ENCODE results near the gene GRID1. TPM values are rescaled to one million over a fixed set of nuclear protein-coding genes. Genes with fewer than 3 reads are reported as not detected.
"Not testable (repeated sequence)": the region's sequence is repeated elsewhere in the genome, so short reads cannot be mapped to it uniquely, and the experiment has no call there.

GRID1 gene
- total RNA-seq, 1 donor, result not detected

DNA sequence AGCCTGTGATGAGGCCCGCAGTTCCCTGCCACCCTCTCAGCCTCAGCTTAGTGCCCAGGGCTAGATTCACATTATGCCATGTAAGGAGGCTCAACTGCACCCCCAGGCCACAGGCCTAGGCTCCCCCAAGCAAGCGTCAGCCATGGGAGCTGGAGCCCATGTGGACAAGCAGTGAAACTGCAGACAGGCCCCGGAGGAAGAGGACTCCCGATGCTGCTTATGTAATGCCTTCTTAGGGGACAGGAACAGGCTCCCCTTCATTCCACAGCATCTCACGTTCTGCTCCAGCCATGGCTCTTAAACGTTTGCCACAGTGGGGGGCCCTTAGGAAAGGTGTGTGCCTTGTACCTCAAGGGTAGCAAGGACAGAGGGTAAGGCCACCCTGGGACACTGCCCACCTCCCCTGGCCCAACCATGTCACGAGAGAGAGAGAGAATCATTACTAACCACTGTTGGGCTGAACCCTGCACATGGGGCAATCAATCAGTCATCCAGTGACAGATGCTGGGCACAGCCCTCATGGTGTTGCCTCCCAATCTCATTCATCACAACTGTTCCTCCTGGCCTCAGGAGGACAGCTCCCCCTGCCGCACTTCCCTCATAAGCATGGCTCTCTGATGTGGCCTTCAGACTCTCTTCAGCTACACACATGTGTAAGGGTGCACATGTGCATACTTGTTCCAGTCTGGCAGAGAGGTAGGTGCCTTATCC lies 263.0 kb downstream of the GRID1 start:
- DNase-seq (ENCODE audit: low read depth), result no peak
- TF ChIP-seq CTCF (IDR thresholded peaks at IDR 0.05; ENCODE audit: insufficient read depth, low read depth, low read length), result no peak
- no peak overlapping the region for H3K4me3 ChIP-seq (ENCODE audit: low read depth, low read length)

- TF ChIP-seq CTCF (IDR thresholded peaks at IDR 0.05; ENCODE audit: insufficient read depth, low read depth, low read length), result no peak
- no peak for DNase-seq (ENCODE audit: low read depth)
Observed at GRCh38 chr10:86102451-86102850, 264.1 kb downstream of the GRID1 start.

DNA sequence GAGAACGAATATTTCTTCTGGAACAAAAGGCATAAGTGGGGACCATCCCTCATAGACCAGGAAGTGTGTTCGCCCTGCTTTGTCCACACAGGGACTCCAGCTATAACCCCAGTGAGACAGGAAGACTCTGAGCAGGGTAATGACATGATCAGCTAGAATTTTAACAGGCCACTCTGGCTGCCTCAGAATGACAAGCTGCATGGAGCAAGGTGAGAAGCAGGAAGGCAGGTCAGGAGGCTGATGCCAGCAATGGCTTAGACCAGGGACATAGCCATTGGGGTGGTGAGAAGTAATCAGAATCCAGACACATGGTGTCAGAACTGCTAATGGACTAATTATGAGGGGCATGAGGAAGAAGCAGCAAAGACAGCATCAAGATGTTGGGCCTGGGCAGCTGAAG lies 264.6 kb downstream of the GRID1 start:
- DNase-seq (ENCODE audit: low read depth), result no peak
- TF ChIP-seq CTCF (IDR thresholded peaks at IDR 0.05; ENCODE audit: insufficient read depth, low read depth, low read length), result no peak
- H3K4me3 ChIP-seq (ENCODE audit: low read depth, low read length), result no peak overlapping the region

More at GRCh38 chr10:86102451-86102850, 264.1 kb downstream of the GRID1 start:
- H3K4me3 ChIP-seq (ENCODE audit: low read depth, low read length), result no peak overlapping the region

DNA sequence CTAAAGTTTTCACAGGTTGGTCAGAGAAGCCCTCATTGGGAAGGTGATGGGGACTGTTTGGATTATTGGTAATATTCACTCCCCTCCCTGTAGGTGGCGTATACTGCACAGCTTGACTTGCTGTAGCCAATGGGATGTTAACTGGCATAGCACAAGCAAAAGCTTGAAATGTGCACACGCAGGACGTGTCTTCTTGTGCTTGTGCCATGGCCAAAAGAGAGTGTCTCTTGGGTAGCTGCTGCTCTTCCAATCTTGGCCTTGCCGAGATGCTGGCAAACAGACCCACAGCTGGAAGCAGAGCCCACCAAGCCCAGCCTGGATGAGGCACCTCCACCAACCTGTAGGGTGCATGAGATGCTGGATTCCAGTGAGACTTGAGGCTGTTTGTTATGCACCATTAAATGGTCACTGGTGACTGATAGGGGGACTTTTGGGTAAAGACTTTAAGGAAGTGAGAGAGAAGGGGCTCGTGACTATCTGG lies 266.0 kb downstream of the GRID1 start:
- H3K4me3 ChIP-seq (ENCODE audit: low read depth, low read length), result no peak overlapping the region
- DNase-seq (ENCODE audit: low read depth), result no peak
- no peak for TF ChIP-seq CTCF (IDR thresholded peaks at IDR 0.05; ENCODE audit: insufficient read depth, low read depth, low read length)

DNA sequence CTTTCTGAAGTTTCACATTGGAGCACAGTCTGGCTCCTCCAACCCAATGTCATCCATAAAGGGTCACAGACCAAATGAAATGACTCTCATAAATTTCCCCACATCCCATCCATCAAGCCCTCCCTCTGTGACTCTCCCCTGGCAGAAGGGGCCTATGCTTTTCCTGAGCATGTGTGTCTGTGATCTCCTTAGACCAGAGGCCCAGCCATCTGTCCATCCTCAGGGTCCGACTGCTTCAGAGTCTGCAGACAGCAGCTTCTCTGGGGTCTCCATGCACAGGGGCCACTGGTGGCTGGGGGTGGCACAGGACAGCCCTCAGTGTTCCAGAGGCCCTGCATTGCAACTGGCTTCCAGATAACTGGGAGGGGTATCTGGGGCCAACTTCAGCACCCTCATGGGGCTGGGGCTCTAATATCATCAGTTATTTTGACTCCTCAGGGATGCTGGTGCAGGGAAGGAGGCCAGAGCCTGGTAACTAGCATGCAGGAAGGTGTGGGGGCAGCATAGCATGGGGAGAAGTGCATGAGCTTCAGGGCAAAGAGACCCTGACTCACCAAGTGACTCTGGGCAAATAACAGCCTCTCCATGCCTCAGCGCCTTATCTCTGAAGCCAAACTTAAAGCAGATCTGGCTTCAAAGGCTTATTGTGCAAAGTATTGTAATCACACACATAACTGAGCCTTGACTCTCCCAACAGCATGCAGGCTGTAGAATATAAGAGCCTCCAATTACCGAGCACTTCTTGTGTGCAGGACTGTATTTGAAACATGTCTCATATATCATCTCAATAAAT lies 266.9 kb downstream of the GRID1 start:
- no peak overlapping the region for H3K4me3 ChIP-seq (ENCODE audit: low read depth, low read length)
- DNase-seq (ENCODE audit: low read depth), result no peak
- no peak for TF ChIP-seq CTCF (IDR thresholded peaks at IDR 0.05; ENCODE audit: insufficient read depth, low read depth, low read length)

- TF ChIP-seq CTCF (IDR thresholded peaks at IDR 0.05; ENCODE audit: insufficient read depth, low read depth, low read length), result no peak
- no peak overlapping the region for H3K4me3 ChIP-seq (ENCODE audit: low read depth, low read length)
- no peak for DNase-seq (ENCODE audit: low read depth)
Observed at GRCh38 chr10:86098187-86098881, 268.3 kb downstream of the GRID1 start.

- DNase-seq (ENCODE audit: low read depth); H3K4me3 ChIP-seq (ENCODE audit: low read depth, low read length): not testable (repeated sequence)
Observed at GRCh38 chr10:86095061-86095460, 271.5 kb downstream of the GRID1 start.

DNA sequence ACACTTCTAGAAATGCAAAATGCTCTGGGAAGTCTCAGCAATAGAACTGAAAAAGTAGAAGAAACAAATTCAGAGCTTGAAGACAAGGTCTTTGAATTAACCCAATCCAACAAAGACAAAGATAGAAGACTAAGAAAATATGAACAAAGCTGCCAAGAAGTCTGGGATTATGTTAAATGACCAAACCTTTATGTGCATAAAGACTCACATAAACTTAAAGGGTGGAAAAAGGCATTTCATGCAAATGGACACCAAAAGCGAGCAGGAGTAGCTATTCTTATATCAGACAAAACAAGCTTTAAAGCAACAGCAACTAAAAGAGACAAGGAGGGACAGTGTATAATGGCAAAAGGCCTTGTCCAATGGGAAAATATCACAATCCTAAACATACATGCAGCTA lies 274.3 kb downstream of the GRID1 start:
- not testable (repeated sequence) for H3K4me3 ChIP-seq (ENCODE audit: low read depth, low read length); DNase-seq (ENCODE audit: low read depth)

All from fibroblast of villous mesenchyme (primary cell).